K562 (cell line): ENCODE results near the gene CFAP73. TPM values are rescaled to one million over a fixed set of nuclear protein-coding genes. Genes with fewer than 3 reads are reported as not detected.
A peak's percentile ranks its signal among the peaks of the same experiment; 100 is the strongest.

Experiments used
- BCOR ChIP-seq: fragments of 450-650 bp; IDR thresholded peaks from 2 replicates; pipeline ENCODE4 v1.6.1; 2016
- BRD9 ChIP-seq: fragments of 450-650 bp; IDR thresholded peaks from 2 replicates; pipeline ENCODE4 v1.6.1; 2018; ENCODE audit warnings: low read depth; ENCODE audit not compliant: partially characterized antibody
- CSDE1 ChIP-seq, 2 experiments: fragments of 450-650 bp; IDR thresholded peaks; 2 replicates each; pipeline ENCODE4 v1.6.1; 2016; ENCODE audit warnings: mild to moderate bottlenecking in 1 of 2
- ERF ChIP-seq: fragments of 450-650 bp; formaldehyde crosslinking; IDR thresholded peaks from 2 replicates; pipeline ENCODE4 v1.4.0; 2020; ENCODE audit warnings: mild to moderate bottlenecking, mixed read lengths
- KDM1A ChIP-seq, 2 experiments: fragments of 450-650 bp; IDR thresholded peaks; 2 replicates each; pipeline ENCODE4 v1.6.1; 2016; ENCODE audit warnings: mild to moderate bottlenecking in 2 of 2
- MYNN ChIP-seq, 2 experiments: sonication (generic); formaldehyde crosslinking in 1 of 2; IDR thresholded peaks; 2 replicates each; pipeline versions ENCODE4 v1.5.0 to v1.6.1; 2016 to 2020; ENCODE audit warnings: antibody characterized with exemption in 1 of 2, missing genetic modification reagents in 1 of 2
- RBM25 ChIP-seq: fragments of 200-400 bp; formaldehyde crosslinking; IDR thresholded peaks from 2 replicates; pipeline ENCODE4 v1.6.1; 2018; ENCODE audit warnings: low read length, low read depth, moderate library complexity; ENCODE audit not compliant: severe bottlenecking
- SMARCA5 ChIP-seq: fragments of 450-650 bp; IDR thresholded peaks from 2 replicates; pipeline ENCODE4 v1.6.1; 2016
- ZFP36 ChIP-seq: fragments of 150-350 bp; IDR thresholded peaks from 2 replicates; pipeline ENCODE4 v1.6.1; 2018; ENCODE audit warnings: low read length, low read depth; ENCODE audit not compliant: partially characterized antibody
- ZNF407 ChIP-seq: fragments of 450-650 bp; IDR thresholded peaks from 2 replicates; pipeline ENCODE4 v1.6.1; 2016; ENCODE audit warnings: low read depth
- polyA plus RNA-seq, 8 experiments: library from polyadenylated mRNA; depleted of rRNA in 4 of 8; stranded (reverse) in 5 of 8; unstranded in 3 of 8; fragments of >200 nt; fragmentation: Nextera tagmentation in 2 of 8; fragmentation: Illumina TruSeq in 1 of 8; extraction: Ambion mirVana in 2 of 8; extraction: Trizol in 1 of 8; gene quantifications; 2 replicates each; pipeline versions ENCODE4 v1.2.1 to v1.2.3, GENCODE V29; 2011 to 2014; ENCODE audit warnings: inconsistent platforms in 1 of 8, missing spikeins in 1 of 8
- total RNA-seq, 7 experiments: library from RNA; depleted of rRNA in 6 of 7; stranded (reverse); fragments of >200 nt in 6 of 7; fragmentation: Illumina TruSeq in 2 of 7; extraction: Trizol in 2 of 7; gene quantifications; 2 replicates each; pipeline versions ENCODE4 v1.2.1 to v1.2.3, GENCODE V29; 2011 to 2021; ENCODE audit warnings: low replicate concordance in 1 of 7
- TF ChIP-seq, protein P1 (sequence below): sonication (generic); IDR thresholded peaks from 2 replicates; pipeline ENCODE4 v1.6.1; 2016
- TF ChIP-seq, protein P2 (sequence below): fragments of 250-450 bp; sonication (Bioruptor Pico); IDR thresholded peaks from 2 replicates; pipeline ENCODE4 v1.4.0; 2020; ENCODE audit warnings: mild to moderate bottlenecking, moderate library complexity, borderline replicate concordance

CFAP73 gene
- total and polyA plus RNA-seq, 9 of the 15 experiments (the other 6 are each of a cell fraction or from before 2014, with no cell fraction given): not detected

DNA sequence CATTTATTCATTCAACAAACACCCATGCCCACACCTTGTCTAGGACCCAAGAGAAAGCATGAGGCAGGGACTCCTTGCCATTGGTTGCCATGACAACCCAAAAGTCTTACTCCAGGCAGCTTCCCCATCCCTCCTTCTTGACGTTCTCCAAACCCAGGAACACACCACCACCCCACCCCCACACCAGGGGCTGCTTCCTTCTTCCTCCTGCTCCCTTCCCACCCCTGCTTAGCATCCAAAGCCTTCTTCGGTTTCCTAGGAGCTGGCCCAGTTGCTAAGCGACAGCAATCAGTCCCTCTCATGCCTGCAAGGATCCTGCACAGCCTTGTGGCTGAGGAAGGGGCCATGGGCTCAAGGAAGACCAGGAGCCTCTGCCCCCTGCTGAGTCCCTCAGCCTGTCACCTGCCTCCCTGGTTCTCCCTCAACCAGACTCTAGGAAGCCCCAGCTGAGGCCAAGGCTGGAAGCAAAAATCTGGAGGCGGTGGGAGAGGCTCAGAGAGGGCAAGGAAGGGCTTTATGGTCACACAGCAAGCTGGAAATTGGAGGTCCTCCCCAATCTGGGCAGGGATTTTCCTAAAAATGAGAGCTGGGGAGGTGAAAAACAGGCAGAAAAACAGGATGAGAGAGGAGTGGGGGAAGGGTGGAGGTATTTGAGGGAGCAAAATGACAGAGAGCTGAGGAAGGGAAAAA lies 29.4 kb upstream of the CFAP73 start (continued):
- TF ChIP-seq ZNF407 (no peak), BRD9 (peak; percentile 53), SMARCA5 (peak; percentile 63; the same call in 1 of the 2 replicates), MYNN (IDR thresholded peaks at IDR 0.05) (peak; percentile 95), MYNN (CRISPR knock-in tag; IDR thresholded peaks at IDR 0.05) (0 out of 2 replicates have a peak, but pooled peaks have one; percentile 22), RBM25 (peak; percentile 61), ZFP36 (peak; percentile 74), ERF (no peak), KDM1A (IDR thresholded peaks at IDR 0.05) (peak in 1 of 2 experiments; percentile 34; a peak in 1 of 4 replicates), BCOR (peak; percentile 77), CSDE1 (IDR thresholded peaks at IDR 0.05) (0 out of 4 replicates have a peak, but pooled peaks of 1 of the 2 experiments have one; percentile 35)
- TF ChIP-seq, protein P1, sequence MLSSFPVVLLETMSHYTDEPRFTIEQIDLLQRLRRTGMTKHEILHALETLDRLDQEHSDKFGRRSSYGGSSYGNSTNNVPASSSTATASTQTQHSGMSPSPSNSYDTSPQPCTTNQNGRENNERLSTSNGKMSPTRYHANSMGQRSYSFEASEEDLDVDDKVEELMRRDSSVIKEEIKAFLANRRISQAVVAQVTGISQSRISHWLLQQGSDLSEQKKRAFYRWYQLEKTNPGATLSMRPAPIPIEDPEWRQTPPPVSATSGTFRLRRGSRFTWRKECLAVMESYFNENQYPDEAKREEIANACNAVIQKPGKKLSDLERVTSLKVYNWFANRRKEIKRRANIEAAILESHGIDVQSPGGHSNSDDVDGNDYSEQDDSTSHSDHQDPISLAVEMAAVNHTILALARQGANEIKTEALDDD: no peak
- TF ChIP-seq, protein P2, sequence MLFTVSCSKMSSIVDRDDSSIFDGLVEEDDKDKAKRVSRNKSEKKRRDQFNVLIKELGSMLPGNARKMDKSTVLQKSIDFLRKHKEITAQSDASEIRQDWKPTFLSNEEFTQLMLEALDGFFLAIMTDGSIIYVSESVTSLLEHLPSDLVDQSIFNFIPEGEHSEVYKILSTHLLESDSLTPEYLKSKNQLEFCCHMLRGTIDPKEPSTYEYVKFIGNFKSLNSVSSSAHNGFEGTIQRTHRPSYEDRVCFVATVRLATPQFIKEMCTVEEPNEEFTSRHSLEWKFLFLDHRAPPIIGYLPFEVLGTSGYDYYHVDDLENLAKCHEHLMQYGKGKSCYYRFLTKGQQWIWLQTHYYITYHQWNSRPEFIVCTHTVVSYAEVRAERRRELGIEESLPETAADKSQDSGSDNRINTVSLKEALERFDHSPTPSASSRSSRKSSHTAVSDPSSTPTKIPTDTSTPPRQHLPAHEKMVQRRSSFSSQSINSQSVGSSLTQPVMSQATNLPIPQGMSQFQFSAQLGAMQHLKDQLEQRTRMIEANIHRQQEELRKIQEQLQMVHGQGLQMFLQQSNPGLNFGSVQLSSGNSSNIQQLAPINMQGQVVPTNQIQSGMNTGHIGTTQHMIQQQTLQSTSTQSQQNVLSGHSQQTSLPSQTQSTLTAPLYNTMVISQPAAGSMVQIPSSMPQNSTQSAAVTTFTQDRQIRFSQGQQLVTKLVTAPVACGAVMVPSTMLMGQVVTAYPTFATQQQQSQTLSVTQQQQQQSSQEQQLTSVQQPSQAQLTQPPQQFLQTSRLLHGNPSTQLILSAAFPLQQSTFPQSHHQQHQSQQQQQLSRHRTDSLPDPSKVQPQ (CRISPR knock-in tag): no peak
